H9 (cell line): ENCODE results near the gene MLKL. TPM values are rescaled to one million over a fixed set of nuclear protein-coding genes. Genes with fewer than 3 reads are reported as not detected.
A peak's percentile ranks its signal among the peaks of the same experiment; 100 is the strongest.

Source experiments
- DNase-seq: peaks from one replicate; pipeline ENCODE4 v3.0.0-alpha.2; 2017
- H2AFZ ChIP-seq: one replicate; pipeline ENCODE4 v1.6.1; 2013; ENCODE audit warnings: mild to moderate bottlenecking, low read length, control low read depth, moderate library complexity
- H2AK5ac ChIP-seq: 2 replicates; pipeline ENCODE4 v1.6.1; 2013; ENCODE audit warnings: low read length, control low read depth, mixed read lengths; ENCODE audit not compliant: insufficient read length
- H2BK120ac ChIP-seq: one replicate; pipeline ENCODE4 v1.6.1; 2013; ENCODE audit warnings: low read depth, mild to moderate bottlenecking, low read length, control low read depth, inconsistent platforms; ENCODE audit not compliant: poor library complexity, severe bottlenecking
- H2BK12ac ChIP-seq: 2 replicates; pipeline ENCODE4 v1.6.1; 2013; ENCODE audit warnings: low read length, control low read depth, mixed read lengths, low read depth; ENCODE audit not compliant: insufficient read length
- H2BK15ac ChIP-seq: 2 replicates; pipeline ENCODE4 v1.6.1; 2013; ENCODE audit warnings: low read depth, low read length, control low read depth
- H2BK20ac ChIP-seq: one replicate; pipeline ENCODE4 v1.6.1; 2013; ENCODE audit warnings: low read depth, mild to moderate bottlenecking, low read length, control low read depth, inconsistent platforms; ENCODE audit not compliant: poor library complexity, severe bottlenecking
- H2BK5ac ChIP-seq: 2 replicates; pipeline ENCODE4 v1.6.1; 2013; ENCODE audit warnings: low read length, control low read depth, mixed read lengths; ENCODE audit not compliant: insufficient read length
- H3K14ac ChIP-seq: 2 replicates; pipeline ENCODE4 v1.6.1; 2013; ENCODE audit warnings: low read length, control low read depth; ENCODE audit not compliant: insufficient read depth
- H3K18ac ChIP-seq: 2 replicates; pipeline ENCODE4 v1.6.1; 2013; ENCODE audit warnings: low read depth, mild to moderate bottlenecking, mixed read lengths, low read length, control low read depth; ENCODE audit not compliant: insufficient read length
- H3K23ac ChIP-seq: 2 replicates; pipeline ENCODE4 v1.6.1; 2013; ENCODE audit warnings: low read length, control low read depth, mixed read lengths, low read depth; ENCODE audit not compliant: insufficient read length
- H3K23me2 ChIP-seq: 2 replicates; pipeline ENCODE4 v1.6.1; 2013; ENCODE audit warnings: low read depth, mild to moderate bottlenecking, mixed read lengths, low read length, control low read depth; ENCODE audit not compliant: insufficient read length, poor library complexity, severe bottlenecking
- H3K27ac ChIP-seq: 2 replicates; pipeline ENCODE4 v1.5.1; 2013; ENCODE audit warnings: low read length, control low read depth, mixed read lengths, low read depth; ENCODE audit not compliant: insufficient read length
- H3K27me3 ChIP-seq: 2 replicates; pipeline ENCODE4 v1.6.1; 2013; ENCODE audit warnings: low read length, control low read depth, inconsistent platforms; ENCODE audit not compliant: insufficient read depth
- H3K4ac ChIP-seq: 2 replicates; pipeline ENCODE4 v1.6.1; 2013; ENCODE audit warnings: low read depth, mild to moderate bottlenecking, control low read depth, inconsistent platforms, low read length, moderate library complexity
- H3K4me1 ChIP-seq: 2 replicates; pipeline ENCODE4 v1.6.1; 2013; ENCODE audit warnings: low read length, control low read depth, inconsistent platforms; ENCODE audit not compliant: insufficient read depth
- H3K4me2 ChIP-seq: 2 replicates; pipeline ENCODE4 v1.6.1; 2013; ENCODE audit warnings: low read length, control low read depth, mixed read lengths; ENCODE audit not compliant: insufficient read length, insufficient read depth
- H3K56ac ChIP-seq: 2 replicates; pipeline ENCODE4 v1.6.1; 2013; ENCODE audit warnings: low read depth, mild to moderate bottlenecking, mixed read lengths, low read length, control low read depth; ENCODE audit not compliant: insufficient read length
- H3K79me1 ChIP-seq: 2 replicates; pipeline ENCODE4 v1.6.1; 2013; ENCODE audit warnings: low read depth, mild to moderate bottlenecking, moderate library complexity, low read length, control low read depth, inconsistent platforms; ENCODE audit not compliant: insufficient read depth, poor library complexity, severe bottlenecking
- H3K79me2 ChIP-seq: 2 replicates; pipeline ENCODE4 v1.6.1; 2013; ENCODE audit warnings: low read length, control low read depth, inconsistent platforms; ENCODE audit not compliant: insufficient read depth
- H3K9ac ChIP-seq: 2 replicates; pipeline ENCODE4 v1.6.1; 2013; ENCODE audit warnings: low read length, control low read depth, mixed read lengths; ENCODE audit not compliant: insufficient read length; ENCODE audit errors: extremely low read depth
- H3K9me3 ChIP-seq: one replicate; pipeline ENCODE4 v1.6.1; 2013; ENCODE audit warnings: low read depth, low read length, inconsistent platforms; ENCODE audit not compliant: control insufficient read depth
- H3T11ph ChIP-seq: one replicate; pipeline ENCODE4 v1.6.1; 2013; ENCODE audit warnings: mild to moderate bottlenecking, low read length, control low read depth, inconsistent platforms
- H4K20me1 ChIP-seq: one replicate; pipeline ENCODE4 v1.6.1; 2013; ENCODE audit not compliant: control insufficient read depth, insufficient read length, insufficient read depth
- H4K5ac ChIP-seq: 2 replicates; pipeline ENCODE4 v1.6.1; 2013; ENCODE audit warnings: low read depth, mild to moderate bottlenecking, mixed read lengths, low read length, control low read depth; ENCODE audit not compliant: insufficient read length
- H4K8ac ChIP-seq: replicated peaks from 2 replicates; pipeline ENCODE4 v1.6.1; 2013; ENCODE audit warnings: low read length, control low read depth, mixed read lengths, low read depth; ENCODE audit not compliant: insufficient read length
- H4K91ac ChIP-seq: 2 replicates; pipeline ENCODE4 v1.6.1; 2013; ENCODE audit warnings: low read depth, mild to moderate bottlenecking, moderate library complexity, mixed read lengths, low read length, control low read depth; ENCODE audit not compliant: insufficient read length
- H3K27ac Mint-ChIP-seq, 3 experiments: 2 replicates in 2 of 3; 3 replicates in 1 of 3; pipeline ENCODE4 v1.8.0; 2020 to 2021; ENCODE audit warnings: mixed read lengths in 3 of 3, mild to moderate bottlenecking in 1 of 3, moderate library complexity in 1 of 3
- H3K27me3 Mint-ChIP-seq: 2 replicates; pipeline ENCODE4 v1.8.0; 2021; ENCODE audit warnings: low read depth, mild to moderate bottlenecking, moderate library complexity, mixed read lengths
- H3K36me3 Mint-ChIP-seq, 3 experiments: 2 replicates in 2 of 3; 3 replicates in 1 of 3; pipeline ENCODE4 v1.8.0; 2020 to 2021; ENCODE audit warnings: low read depth in 3 of 3, mixed read lengths in 3 of 3; ENCODE audit not compliant: insufficient read depth in 1 of 3
- H3K4me1 Mint-ChIP-seq, 2 experiments: 2 replicates each; pipeline ENCODE4 v1.8.0; 2020; ENCODE audit warnings: mixed read lengths in 2 of 2
- H3K4me3 Mint-ChIP-seq, 2 experiments: 2 replicates in 1 of 2; 3 replicates in 1 of 2; pipeline ENCODE4 v1.8.0; 2020 to 2021; ENCODE audit warnings: mild to moderate bottlenecking in 2 of 2, mixed read lengths in 2 of 2, moderate library complexity in 1 of 2
- H3K9me3 Mint-ChIP-seq, 2 experiments: 2 replicates in 1 of 2; 3 replicates in 1 of 2; pipeline ENCODE4 v1.8.0; 2020; ENCODE audit warnings: mild to moderate bottlenecking in 2 of 2, mixed read lengths in 2 of 2, moderate library complexity in 1 of 2
- CTCF ChIP-seq: fragments of 200-600 bp; sonication (generic); conservative IDR thresholded peaks from 3 replicates; pipeline ENCODE4 v1.8.0; 2021; ENCODE audit warnings: antibody characterized with exemption, mild to moderate bottlenecking
- WGBS: extraction: QIAGEN DNeasy Blood & Tissue Kit; methylation state at CpG from one replicate; pipeline ENCODE4 v1.1.7; 2013; ENCODE audit warnings: missing lambda C conversion rate, low lambda C conversion rate, mixed read lengths; ENCODE audit not compliant: insufficient read length; ENCODE audit errors: extremely low coverage; 5-methylcytosine and 5-hydroxymethylcytosine counted together
- total RNA-seq: library from RNA; stranded (reverse); gene quantifications from 2 replicates; pipeline ENCODE4 v1.2.1, GENCODE V29; 2021

MLKL gene
- total RNA-seq, 1 experiment from 2014 or later = 0.37 TPM

- Histone ChIP-seq H3K56ac (no peak within 1 kb of the TSS), H3K79me1 (no peaks in the 10 kb centered on the region), H4K5ac (no peak within 1 kb of the TSS), H2BK12ac (no peak within 1 kb of the TSS), H3K23me2 (peaks cover 12% of the 10 kb centered on the region), H3K27ac (peak within 1 kb of the TSS; percentile 20), H3K4me1 (no peaks in the 10 kb centered on the region; the same call in 1 of the 2 replicates), H3K9me3 (no peaks in the 10 kb centered on the region), H2BK120ac (no peak within 1 kb of the TSS), H4K20me1 (no peaks in the 10 kb centered on the region), H3K27me3 (no peaks in the 10 kb centered on the region), H2AK5ac (no peak within 1 kb of the TSS), H3K79me2 (peaks cover 16% of the 10 kb centered on the region; the same call in 1 of the 2 replicates), H3K4ac (peak within 1 kb of the TSS; percentile 51; the same call in 1 of the 2 replicates), H3K14ac (peak within 1 kb of the TSS; percentile 97), H2BK5ac (peak within 1 kb of the TSS; percentile 12), H4K8ac (no peak within 1 kb of the TSS), H3K23ac (no peak within 1 kb of the TSS), H3T11ph (peak within 1 kb of the TSS; percentile 78), H2BK20ac (no peak within 1 kb of the TSS), H2BK15ac (no peak within 1 kb of the TSS), H4K91ac (no peak within 1 kb of the TSS), H3K9ac (peak within 1 kb of the TSS; percentile 96), H3K18ac (peak within 1 kb of the TSS; percentile 83), H2AFZ (peak within 1 kb of the TSS; percentile 93), H3K4me2 (peak within 1 kb of the TSS; percentile 81)
- Mint-ChIP-seq H3K36me3 (peaks cover 28 to 47% (median 44%) of the 10 kb centered on the region in 3 experiments), H3K27me3 (peaks cover 2% of the 10 kb centered on the region), H3K27ac (peak within 1 kb of the TSS; percentile 78 to 98 (median 96); a peak in 6 of 7 replicates), H3K9me3 (peaks cover 5 to 11% of the 10 kb centered on the region in 2 experiments; a peak in 3 of 5 replicates), H3K4me3 (peak within 1 kb of the TSS; percentile 89 to 96), H3K4me1 (peaks cover 12 to 21% of the 10 kb centered on the region in 2 experiments)
- no CpG with 5 or more reads among the region's 63 CpGs for WGBS
- DNase-seq = peak; percentile 99
- no peak for TF ChIP-seq CTCF
Observed at GRCh38 chr16:74666425-74667254, 34.0 kb downstream of the MLKL start, which contains the start of gene RFWD3. RFWD3 (minus strand) TSS chr16:74666877; CDS start chr16:74661449, 5,428 bp downstream.
